AG04449 (cell line): ENCODE results near the gene MOB4.

Experiments
- CTCF ChIA-PET: fragments of 350-600 bp; formaldehyde crosslinking; extraction: SDS; loops from one replicate; lab custom pipeline; 2021; ENCODE audit warnings: antibody characterized with exemption; lab: Yijun Ruan, JAX
- POLR2A ChIA-PET: fragments of 400-600, 350-600 bp; formaldehyde crosslinking; extraction: SDS; loops from one replicate; lab custom pipeline; 2020; ENCODE audit warnings: antibody characterized with exemption, inconsistent platforms; lab: Yijun Ruan, JAX
- DNase-seq: peaks from one replicate; pipeline ENCODE4 v3.0.0-alpha.2; 2010; ENCODE audit warnings: low read depth, low spot score
- H3K4me3 ChIP-seq: 2 replicates; pipeline ENCODE4 v1.5.1; 2011; ENCODE audit warnings: low read depth, mild to moderate bottlenecking, control low read depth, low read length
- CTCF ChIP-seq: IDR thresholded peaks from one replicate; pipeline ENCODE4 v1.5.1; 2011; ENCODE audit warnings: mild to moderate bottlenecking, moderate library complexity, low read length, control low read depth, inconsistent platforms; ENCODE audit not compliant: insufficient read depth; ENCODE audit errors: missing control alignments

Gene MOB4

GRCh38 chr2:197516393-197516761 is 511 bp downstream of the MOB4 start:
- ChIA-PET POLR2A (interaction anchor here (0.7 to 2.5 kb wide), 9 partner anchors 13 to 376 kb away, joined by 3 to 25 read pairs (median 3); partner anchors contain the start of genes COQ10B, HSPD1, HSPE1 and MARS2), CTCF (interaction anchor here (0.6 to 1.0 kb wide), 4 partner anchors 64 to 628 kb away, joined by 3 read pairs; no protein-coding TSS in a partner anchor)
- TF ChIP-seq CTCF = no peak
- no peak for DNase-seq
- H3K4me3 ChIP-seq = peak overlapping the region; percentile 93

- ChIA-PET CTCF (interaction anchor here (1.0 kb wide), 1 partner anchor 65 kb away, joined by 3 read pairs; no protein-coding TSS in a partner anchor), POLR2A (interaction anchor here (1.0 to 2.5 kb wide), 4 partner anchors 13 to 188 kb away, joined by 3 to 25 read pairs (median 6); partner anchors contain the start of genes COQ10B, HSPD1, HSPE1 and MARS2)
- no peak for TF ChIP-seq CTCF
- H3K4me3 ChIP-seq = peak overlapping the region; percentile 93
- no peak for DNase-seq
Observed at GRCh38 chr2:197517150-197517549, 1.3 kb downstream of the MOB4 start.

GRCh38 chr2:197538412-197538811 is 22.5 kb downstream of the MOB4 start:
- no peak overlapping the region for H3K4me3 ChIP-seq
- no peak for TF ChIP-seq CTCF
- CTCF ChIA-PET = interaction anchor here (1.4 kb wide), 1 partner anchor 16 kb away, joined by 3 read pairs; no protein-coding TSS in a partner anchor
- DNase-seq = no peak
- POLR2A ChIA-PET = no interaction called here

GRCh38 chr2:197539734-197540133 is 23.9 kb downstream of the MOB4 start:
- DNase-seq = no peak
- TF ChIP-seq CTCF = no peak
- CTCF ChIA-PET = interaction anchor here (1.4 kb wide), 1 partner anchor 15 kb away, joined by 3 read pairs; no protein-coding TSS in a partner anchor
- POLR2A ChIA-PET = no interaction called here
- H3K4me3 ChIP-seq = no peak overlapping the region

GRCh38 chr2:197543206-197543605 is 27.3 kb downstream of the MOB4 start:
- POLR2A ChIA-PET = no interaction called here
- no peak for TF ChIP-seq CTCF
- no peak overlapping the region for H3K4me3 ChIP-seq
- CTCF ChIA-PET = no interaction called here
- no peak for DNase-seq

GRCh38 chr2:197547163-197547900 is 31.5 kb downstream of the MOB4 start:
- ChIA-PET CTCF (no interaction called here), POLR2A (no interaction called here)
- no peak overlapping the region for H3K4me3 ChIP-seq
- TF ChIP-seq CTCF = no peak
- DNase-seq = no peak
